ENCODE results near the gene PIK3CA. TPM values are rescaled to one million over a fixed set of nuclear protein-coding genes. Genes with fewer than 3 reads are reported as not detected.
A peak's percentile ranks its signal among the peaks of the same experiment; 100 is the strongest.
"Not testable (repeated sequence)": the region's sequence is repeated elsewhere in the genome, so short reads cannot be mapped to it uniquely, and the experiment has no call there.

Gene PIK3CA
- total RNA-seq, 1 donor from 2014 or later: 55.6 TPM

DNA sequence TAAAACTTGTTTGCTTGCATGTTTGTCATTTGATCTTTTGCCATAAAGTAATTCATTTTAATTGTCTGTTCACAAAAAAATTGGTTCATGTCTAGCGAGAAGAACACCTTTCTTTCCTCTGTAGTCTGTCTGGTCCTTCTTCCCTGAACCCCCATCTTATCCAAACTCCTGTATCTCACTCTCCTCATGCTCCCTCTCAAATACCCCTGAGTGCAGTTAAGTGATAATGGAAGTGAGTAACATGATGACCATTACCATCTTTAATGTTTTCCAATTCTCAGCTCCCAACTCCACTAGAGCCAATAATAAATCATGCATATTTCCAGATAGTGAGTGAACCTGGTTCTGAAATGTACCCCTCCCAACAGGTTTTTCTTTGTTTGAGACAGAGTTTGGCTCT is 116.9 kb downstream of the PIK3CA start:
- DNase-seq: no peak

DNA sequence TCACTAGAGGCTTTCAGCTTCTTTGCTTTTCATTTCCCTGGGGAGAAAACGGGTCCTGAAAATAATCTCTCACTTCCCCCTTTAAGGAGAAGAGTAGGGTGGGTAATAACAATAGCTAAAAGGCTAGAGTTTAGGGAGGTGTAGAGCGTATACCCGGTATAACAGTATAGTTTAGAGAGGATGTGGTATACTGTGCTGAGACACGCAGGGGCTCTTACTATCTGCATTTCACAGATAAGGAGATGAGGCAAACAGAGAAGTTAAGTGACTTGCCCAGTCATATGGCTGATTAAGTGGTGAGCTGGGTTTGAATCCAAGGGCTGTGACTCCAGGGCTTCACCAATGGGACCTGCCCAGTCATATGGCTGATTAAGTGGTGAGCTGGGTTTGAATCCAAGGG is 117.7 kb downstream of the PIK3CA start:
- no peak for DNase-seq

DNA sequence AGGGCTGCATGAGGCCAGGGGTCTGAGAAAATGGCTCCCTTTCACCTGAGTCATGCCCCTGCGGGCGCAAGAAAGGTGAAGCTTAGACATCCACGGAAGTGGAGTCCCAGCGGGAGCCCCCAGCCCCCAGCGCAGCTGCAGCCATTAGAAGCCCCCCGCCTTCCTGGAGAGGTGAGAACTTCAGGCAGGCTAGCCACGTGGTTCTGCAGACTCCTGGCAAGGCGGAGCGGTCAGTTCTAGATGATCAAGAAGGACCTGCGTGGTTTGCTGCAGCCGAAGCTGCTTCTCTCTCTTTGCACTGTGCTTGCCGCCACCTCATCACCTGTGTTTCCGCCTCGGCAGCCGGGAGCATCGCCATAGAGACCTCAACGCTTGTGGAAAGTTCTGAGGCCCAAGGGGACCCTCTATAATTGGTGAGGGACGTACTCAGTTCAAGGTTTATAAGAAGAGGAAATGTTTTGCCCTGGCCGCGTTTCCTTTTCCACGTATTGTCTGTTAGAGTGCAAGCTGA is 118.6 kb downstream of the PIK3CA start:
- DNase-seq: peak; percentile 93

DNA sequence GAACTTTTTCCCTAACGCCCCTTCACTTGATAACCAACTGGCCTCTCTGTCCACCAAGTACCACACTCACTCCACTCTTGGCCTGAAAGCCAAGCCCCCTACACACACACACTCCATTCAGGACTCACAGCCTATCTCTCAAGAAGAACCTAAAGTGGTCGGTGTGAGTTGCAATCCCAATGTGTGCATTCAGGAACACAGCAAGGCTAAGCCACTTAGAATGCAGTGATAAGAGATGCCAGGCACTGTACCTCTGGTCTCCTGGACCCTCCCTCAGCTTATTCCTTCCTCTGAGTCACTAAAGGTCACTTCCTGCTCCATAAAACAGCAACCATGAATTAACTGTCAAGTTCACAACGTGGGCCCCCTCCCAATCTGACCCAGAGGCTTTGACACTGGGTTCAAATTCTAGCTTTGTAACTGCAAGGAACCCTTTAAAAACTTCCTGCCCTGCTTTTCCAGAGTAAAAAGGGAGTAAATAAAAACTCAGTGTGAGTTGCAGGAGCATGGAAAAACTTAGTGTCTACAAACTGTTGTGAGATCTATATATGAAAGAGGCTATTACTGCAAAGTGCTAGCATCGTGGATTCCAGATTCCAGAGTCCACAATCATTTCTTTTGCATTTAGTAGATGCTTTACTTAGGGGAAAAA is 120.4 kb downstream of the PIK3CA start:
- DNase-seq: peak; percentile 37

DNA sequence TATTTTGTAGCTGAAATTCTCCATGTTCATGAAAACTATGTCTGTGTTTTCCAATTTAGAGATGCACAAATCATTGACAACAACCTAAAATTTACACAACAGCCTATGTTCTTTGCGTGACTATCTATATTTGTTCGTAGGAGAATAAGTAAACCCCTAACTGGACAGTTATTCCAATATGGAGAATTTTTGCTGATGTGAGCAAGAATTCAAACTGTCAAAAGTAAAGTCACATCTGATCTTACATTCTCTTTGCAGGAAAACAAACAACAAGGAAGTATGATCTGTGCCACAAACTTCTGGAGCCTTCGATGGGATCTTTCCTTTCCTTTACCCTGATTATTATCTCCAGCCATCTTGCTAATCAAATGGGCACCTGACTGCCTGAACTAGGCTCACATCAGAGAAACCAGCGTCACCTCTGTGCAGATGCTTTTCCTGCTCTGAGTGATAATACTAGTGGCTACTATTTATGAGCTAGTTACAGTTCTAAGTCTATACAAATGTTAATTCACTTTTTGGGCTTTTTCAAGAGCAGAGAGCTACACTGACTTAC is 121.1 kb downstream of the PIK3CA start:
- no peak for DNase-seq

DNA sequence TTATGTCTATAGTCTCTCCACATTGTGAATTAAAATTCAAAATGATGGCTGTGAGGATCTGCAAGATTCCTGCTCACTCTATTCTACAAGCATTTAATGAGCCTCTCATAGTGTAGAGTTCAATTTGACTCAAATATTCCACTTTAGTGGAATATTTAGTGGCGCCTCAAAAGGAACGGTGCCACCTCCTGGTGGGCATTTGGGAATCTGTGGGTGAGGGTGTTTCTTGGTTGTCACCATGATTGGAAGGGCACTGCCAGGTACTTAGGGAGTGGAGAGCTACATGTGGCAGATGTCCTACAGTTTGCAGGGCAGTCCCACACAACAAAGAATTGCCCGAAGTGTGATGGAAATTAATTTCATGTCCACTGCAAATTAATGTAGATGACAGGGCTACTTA is 124.2 kb downstream of the PIK3CA start:
- peak; percentile 62 for DNase-seq

DNA sequence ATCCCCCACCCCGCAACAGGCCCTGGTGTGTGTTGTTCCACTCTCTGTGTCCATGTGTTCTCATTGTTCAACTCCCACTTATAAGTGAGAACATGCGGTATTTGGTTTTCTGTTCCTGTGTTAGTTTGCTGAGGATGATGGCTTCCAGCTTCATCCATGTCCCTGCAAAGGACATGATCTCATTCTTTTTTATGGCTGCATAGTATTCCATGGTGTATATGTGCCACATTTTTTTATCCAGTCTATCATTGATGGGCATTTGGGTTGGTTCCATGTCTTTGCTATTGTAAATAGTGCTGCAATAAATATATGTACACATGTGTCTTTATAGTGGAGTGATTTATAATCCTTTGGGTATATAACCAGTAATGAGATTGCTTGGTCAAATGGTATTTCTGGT is 126.3 kb downstream of the PIK3CA start:
- not testable (repeated sequence) for DNase-seq

DNA sequence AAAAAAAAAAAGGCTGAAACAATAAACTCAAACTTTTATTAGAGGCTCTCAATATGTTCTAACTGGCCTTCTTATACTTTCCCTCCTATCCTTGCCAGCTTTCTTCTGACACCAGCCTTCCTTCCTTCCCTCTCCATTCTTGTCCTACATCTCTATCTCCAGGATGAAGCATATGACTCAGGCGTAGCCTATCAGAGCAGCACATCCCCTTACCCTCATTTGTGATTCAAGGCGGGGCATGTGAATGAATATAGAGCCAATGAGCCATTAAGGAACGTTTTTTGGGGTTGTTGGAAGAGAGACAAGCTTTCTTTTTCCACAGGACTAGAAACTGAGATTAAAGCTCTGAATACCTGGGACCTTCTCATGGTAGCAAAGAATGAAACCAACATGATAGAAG is 127.8 kb downstream of the PIK3CA start:
- DNase-seq: no peak

DNA sequence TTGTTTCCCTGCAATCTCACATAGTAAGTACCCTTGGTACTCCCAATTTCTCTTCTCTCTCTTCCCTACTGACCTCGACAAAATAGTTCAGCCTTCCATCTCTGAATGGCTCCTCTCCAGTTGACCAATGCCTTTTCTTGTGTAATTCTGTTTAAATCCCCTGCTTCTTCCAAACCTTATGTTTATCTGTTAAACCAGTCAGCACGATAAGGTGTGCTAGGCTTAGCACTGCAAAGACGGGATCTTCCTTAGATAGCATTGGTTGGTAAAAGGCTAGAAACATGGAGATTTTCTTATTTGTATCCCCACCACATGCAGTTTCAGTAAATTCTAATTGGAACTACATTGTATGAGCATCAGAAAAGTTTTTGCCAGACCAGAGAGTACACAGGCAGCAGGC is 128.6 kb downstream of the PIK3CA start:
- no peak for DNase-seq

DNA sequence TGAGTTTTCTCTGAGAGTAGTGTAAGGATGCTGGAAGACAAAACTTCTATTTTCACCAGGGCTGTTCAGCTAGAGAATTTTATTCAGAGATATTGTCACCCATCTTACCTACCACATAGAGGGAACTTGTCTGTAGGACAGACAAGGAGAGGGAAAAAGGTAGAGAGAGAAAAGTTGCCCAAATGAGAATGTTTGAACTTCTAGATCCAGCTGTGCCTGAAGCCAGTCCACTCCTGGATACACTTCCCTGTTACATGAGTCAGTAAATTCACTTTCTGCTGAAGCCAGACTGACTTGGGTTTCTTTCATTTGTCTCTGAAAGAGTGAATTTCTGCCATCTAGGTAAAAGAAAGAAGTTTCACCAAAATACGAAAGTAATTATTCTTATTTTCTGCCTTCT is 130.0 kb downstream of the PIK3CA start:
- no peak for DNase-seq

DNA sequence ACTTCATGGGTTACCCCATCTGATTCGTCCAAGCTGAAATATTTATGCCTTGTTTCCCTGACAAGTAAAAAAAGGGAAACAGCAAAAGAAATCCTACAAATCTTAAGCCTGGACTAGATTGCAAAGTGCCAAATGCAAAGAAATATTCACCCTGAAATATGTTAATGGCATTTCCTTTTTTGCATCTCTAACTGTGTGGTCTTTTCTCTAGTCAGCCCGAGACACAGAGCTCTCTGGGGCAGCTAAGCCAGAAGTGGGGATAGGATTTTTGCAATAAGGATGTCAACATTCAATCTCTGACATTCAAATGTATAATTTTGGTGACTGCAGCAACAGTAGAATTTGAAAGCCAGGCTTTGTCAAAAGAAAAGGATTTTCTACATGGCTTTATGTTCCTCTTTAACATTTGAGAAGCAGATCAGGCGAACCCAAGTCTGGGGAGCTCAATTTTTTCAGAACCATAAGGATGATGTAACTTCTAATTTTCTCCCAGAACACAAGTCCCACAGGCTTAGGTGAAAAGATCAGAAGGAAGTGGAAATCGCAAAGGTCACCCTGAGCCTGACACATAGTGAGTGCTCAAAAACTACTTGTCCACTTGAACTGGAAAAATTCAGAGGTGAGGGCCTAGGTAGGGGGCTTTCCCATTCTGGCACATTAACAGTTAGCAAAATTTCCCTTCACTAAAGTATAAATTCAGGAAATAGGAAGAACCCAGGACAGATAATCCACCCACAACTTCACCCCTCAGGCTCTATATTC is 131.0 kb downstream of the PIK3CA start:
- DNase-seq: no peak

DNA sequence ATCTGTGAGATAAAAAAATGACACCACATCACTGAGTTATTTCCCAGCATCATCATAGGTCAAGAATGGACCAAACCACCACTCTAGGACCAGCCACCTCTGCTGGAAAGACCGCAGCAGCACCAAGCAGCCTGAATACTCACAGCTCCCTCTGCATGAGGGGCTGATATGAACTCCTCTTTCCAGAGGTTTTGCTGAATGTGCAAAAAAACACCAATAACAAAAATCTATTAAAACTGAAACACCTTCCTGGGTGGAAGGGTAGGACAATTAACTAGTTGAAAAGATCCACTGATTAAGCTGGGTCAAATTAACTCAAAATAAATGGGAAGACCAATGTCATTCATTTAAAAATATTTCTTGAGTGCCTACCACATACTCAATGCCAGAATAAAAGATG is 131.7 kb downstream of the PIK3CA start:
- no peak for DNase-seq

DNA sequence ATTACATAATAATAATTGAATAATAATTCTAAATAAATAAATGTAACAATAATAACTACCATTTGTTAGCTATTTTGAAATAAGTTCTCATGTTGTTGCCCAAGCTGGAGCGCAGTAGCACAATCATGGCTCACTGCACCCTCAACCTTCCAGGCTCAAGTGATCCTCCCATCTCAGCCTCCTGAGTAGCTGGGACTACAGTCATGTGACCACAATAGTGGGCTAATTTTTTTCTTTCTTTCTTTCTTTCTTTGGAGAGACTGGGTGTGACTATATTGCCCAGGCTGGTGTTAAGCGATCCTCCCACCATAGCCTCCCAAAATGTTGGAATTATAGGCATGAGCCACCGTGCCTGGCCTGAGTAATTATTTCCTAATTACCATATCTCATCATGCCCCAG is 133.7 kb downstream of the PIK3CA start:
- no peak for DNase-seq

DNA sequence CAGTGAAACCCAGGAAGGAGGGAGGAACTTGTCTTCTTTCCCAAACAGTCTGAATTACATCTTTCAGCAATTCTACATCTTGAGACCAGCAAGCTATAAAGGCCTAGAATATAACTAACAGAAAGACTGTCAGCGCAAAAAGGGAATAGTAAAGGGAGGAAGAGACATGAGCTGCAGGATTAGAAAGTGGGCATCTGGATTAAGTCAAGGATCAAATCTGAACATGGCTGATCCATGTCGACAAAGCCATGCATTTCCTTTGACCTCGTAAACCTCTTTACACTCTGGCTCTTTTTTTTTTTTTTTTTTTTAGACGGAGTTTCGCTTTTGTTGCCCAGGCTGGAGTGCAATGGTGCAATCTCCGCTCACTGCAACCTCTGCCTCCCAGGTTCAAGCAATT is 138.2 kb downstream of the PIK3CA start:
- no peak for DNase-seq

DNA sequence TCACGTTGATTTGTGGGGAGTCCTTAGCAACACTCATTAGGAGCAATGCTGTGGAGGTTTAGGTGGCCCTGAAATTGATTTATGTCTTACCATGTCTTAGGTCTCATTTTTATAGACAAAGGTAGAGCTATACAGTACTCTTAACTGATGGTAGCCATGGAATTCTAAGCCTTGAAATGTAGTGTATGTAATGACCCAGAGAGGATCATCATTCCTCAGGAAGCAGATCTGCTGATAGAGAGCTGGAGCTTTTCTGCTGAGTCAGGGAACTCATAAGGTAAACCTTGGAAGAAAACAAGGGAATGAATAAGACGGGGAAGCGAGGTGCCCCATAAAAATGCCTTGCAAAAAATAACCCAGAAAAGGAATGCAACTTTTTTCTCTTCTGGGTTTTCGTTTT is 140.7 kb downstream of the PIK3CA start:
- no peak for DNase-seq

DNA sequence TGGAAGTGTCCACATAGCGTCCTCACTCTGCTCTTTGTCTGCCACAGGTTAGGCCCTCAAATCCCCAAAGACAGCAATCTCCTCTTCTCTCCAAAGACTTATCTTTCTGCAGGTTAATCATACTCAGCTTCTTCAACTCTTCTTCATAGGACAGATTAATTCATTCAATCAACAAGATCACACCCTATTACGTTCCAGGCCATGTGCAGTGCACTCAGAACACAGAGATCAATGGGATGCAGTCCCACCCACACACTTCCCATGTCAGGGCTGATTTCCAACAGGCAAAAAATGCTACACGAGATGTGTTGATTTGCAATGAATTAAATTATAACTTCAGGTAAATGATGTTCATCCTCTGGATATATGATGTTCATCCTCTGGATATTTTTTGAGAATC is 141.1 kb downstream of the PIK3CA start:
- no peak for DNase-seq

Other genes with a start within 250 kb of the PIK3CA start
- gene ZMAT3, start 76.5 kb upstream of the PIK3CA start, total RNA-seq: 21.8 and 34.4 TPM in 2 replicates
- gene KCNMB3, start 102.8 kb downstream of the PIK3CA start, total RNA-seq: 2.6 and 3.9 TPM in 2 replicates
- gene ZNF639, start 174.7 kb downstream of the PIK3CA start, total RNA-seq: 57.4 and 61.9 TPM in 2 replicates
- 53.6 and 58.7 TPM in 2 replicates for gene MFN1, start 199.4 kb downstream of the PIK3CA start, total RNA-seq